G401.6 (cell line): Measurements from ENCODE around the gene CTSV.
"Not testable (repeated sequence)": the region's sequence is repeated elsewhere in the genome, so short reads cannot be mapped to it uniquely, and the experiment has no call there.

Source experiments
- FAIRE-seq: peaks from 2 replicates; lab custom pipeline; 2012; peaks lifted over from hg19 to GRCh38; lab: Jason Lieb, UNC

The CTSV gene

DNA sequence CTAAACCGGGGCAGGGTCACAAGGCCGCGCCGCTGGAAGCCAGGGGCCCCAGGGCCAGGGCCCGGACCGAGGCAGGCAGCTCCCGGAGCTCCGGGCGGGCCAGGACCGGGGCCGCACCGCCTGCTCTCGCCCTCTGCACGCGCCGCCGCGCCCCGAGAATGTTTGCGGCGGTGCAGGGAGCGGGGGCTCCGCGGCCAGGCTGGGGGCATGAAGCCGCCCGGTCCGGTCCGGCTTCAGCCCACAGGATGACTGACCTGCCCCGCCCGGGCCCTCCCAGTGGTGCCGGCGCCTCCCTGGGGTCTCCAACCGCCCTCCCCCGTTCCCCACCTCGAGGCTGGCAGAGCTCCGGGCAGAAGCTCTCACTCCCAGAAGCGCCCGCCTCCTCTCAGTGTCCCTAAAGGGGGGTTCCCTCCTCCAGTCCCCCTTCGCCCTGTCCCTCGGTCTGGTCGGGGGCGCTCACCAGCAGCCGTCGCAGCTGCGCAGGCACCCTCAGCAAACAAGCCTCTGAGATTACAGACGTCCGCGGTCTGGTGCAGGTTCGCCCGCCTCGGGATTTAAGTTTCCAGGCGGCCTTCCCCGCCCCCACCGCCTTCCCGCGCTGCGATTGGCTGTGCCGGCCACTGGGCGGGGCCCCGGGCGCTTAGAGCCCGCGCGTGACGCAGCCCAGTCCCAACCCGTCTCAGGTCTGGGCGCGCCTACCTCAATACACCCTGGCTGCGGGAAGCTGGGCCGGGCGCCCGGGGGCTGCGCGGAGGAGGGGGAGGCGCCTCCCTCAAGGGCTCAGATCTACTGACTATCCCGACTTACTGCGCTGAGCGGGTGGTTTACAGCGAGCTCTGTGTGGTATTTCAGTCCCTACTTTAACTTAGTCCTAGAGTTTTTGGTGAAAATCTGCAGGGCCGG, at the start of gene CTSV:
CTSV (minus strand) TSS at position 532 of the 903 bp plus-strand sequence. CDS start 1,099 bp downstream, outside the sequence.
- peak; percentile 95 for FAIRE-seq

DNA sequence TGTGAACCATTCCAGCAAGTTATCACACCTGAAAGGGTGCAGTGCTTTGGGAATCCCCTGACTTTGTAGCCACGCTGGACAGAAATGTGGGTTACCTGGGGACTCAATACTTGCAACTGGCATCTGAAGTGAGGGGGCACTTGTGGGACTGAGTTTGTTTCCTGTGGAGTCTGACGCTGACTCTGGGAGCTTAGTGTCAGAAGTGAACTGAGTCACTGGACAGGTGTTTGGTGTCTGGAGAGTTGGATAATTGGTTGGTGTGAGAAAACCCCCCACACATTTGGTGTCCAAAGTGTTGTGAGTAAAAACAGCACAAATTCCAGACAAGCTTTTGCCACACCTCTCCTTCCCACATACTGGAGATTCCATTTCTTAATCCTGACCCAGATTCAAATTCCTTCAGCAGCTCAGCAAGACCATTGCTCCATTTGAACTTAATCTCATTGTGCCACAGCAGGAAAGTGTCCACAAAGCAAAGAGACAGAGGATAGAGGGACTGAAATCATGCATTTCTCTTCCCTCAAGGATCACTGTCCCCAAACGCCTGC, 48.8 kb upstream of the CTSV start:
- FAIRE-seq: peak; percentile 89

DNA sequence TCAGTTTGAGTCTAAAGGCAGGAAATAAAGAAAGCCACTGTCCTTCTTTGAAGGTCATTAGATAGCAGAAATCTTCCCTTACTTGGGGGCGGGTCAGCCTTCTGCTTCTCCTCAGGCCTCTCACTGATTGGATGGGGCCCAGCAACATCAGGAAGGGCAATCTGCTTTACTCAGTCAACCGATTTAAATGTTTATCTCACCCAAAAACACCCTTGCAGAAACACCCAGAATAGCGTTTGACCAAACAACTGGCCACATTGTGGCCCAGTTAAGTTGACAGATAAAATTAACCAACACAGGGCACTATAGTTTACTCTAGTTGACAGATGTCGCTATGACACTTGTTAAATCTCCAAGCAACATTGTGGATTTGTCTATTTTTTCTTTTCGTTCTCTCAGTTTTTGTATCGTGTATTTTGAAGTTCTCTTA, 45.6 kb upstream of the CTSV start:
- peak; percentile 6 for FAIRE-seq

DNA sequence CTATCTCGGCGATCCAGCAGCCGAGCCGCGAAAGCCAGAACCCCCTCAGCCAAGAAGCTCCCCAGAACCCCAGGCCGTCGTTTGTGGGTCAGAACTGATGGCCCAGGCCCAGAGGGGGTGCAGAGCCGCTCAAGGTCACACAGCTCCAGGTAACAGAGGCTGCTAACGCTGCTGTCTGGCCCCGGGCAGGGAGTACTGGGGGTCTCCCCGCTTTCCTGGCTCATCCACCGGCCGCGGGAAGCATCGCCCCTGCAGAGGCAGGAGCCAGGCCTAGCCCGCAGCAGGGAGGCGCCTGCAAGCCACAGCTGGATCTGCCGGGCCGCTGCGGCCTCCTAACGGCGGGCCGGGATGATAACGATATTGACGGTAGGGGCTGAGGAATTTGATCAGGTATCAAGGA, 39.4 kb upstream of the CTSV start:
- no peak for FAIRE-seq

DNA sequence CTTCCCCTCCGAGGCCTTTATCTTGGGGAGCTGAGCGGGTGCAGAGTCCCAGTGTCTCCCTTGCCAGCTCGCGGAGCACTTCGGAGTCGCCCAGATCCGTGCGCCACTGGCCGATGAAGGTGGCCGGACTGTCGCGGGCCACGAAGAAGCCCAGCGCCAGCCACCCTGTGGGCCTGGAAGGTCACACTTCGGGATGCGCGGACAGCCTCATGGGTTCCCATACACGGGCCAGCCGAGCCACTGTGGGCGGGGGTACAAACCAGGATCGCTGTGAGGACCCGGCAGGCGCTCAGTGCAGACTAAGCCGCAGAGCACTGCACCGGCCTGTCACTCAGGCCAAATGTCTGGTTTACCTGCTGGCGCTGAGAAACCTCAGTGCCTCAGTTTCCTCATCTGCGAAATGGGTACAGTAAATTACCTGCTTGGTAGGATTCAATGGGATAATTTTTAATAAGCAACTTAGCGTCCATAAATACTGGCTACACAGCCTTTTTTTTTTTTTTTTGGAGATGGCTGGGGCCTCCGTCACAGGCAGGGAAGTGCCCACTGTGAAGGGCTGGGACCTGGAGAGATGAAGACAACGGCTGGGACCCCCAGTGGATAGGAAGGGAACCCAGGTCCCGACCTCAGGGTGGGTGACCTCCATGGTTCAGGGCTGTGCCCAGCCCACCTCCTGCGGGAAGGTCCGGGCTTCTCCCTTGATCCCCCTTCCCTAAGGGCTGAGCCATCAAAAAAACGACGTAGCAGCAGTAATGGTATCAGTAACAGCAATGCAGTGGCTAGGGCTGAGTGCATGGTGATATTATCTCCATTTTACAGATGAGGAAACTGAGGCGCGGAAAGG, 38.7 kb upstream of the CTSV start:
- no peak for FAIRE-seq

DNA sequence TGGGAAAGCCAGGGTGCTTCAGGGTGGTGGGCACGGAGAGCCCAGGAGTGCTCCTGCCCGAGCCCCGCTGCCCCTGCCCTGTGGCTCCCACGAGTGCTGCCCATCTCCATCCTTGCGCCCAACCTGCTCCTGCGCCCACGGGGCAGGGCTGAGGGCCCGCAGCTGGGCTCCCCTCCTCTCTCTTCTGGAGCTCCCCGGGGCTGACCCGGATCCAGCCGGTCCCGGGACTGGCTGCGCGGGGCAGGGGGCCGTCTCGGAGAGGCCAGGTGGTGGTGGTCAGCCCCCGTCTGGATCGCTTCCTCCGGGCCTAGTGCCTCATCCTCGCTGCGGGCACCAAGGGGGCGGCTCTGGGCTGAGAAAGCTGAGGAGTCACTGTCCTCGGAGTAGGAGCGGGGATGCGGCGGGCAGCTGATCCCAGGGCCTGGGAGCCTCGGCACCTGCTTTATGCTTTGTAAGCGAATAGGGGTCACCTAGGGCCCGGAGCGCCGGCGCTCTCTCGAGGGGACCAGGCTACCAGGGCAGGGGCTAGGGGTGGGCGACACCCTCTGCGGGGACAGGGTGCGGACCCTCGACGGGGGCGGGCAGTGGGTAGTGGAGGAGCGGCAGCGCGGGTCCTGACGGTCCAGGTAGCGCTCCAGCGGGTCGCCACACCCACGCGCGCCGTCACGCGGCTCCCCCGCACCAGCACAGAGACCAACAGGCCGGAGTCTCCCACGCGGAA, 37.9 kb upstream of the CTSV start:
- FAIRE-seq: not testable (repeated sequence)

DNA sequence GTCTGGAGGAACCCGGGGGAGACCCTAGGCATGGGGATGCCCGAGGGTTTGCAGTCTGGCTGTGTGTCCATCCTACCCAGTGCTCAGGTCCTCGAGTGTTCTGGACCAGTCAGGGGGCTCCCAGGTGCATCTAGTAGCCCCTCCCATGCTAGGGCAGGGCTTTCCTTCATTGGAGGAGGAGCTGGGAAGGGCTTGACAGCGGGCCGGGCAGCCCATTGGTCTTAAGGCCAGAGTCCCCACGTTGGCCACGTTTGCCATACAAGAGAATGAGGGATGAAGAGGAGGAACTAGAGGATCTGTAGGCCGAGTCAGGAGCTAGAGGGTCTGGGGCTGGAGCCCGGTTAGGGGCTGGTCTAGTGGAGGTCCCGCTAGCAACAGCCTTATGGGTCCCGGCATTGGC, 37.3 kb upstream of the CTSV start:
- no peak for FAIRE-seq

DNA sequence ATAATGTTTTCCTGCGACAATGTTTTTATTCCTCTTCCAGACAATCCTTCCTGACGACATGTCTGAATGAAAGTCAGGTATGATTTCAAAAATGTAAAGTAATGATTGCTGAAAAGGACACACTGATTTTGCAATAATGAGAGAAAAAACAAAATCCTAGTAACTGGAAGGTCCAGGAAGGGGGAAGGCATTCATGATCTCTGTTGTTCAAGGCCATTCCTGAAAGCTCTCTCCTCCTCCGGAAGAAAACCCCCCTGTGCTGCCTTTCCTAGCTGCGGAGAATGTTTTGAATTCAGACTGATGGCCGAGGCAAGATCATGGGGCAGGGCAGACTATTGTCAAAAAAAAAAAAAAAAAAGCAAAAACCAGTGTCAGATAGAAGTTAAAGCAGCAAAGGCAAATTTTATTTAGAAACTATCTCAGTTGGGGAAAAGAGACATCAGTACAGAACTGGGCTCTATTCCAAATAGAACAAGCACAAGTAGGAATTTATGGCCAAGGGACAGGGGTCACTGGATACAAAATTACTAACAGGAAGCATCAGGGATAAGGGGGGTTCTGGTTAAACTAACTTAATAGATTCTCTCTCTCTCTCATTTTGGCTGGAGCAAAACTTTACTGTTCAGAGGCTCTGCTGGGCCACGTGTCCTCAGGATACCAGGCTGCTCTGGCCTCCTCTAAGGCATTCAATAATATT, 36.5 kb upstream of the CTSV start:
- no peak for FAIRE-seq

DNA sequence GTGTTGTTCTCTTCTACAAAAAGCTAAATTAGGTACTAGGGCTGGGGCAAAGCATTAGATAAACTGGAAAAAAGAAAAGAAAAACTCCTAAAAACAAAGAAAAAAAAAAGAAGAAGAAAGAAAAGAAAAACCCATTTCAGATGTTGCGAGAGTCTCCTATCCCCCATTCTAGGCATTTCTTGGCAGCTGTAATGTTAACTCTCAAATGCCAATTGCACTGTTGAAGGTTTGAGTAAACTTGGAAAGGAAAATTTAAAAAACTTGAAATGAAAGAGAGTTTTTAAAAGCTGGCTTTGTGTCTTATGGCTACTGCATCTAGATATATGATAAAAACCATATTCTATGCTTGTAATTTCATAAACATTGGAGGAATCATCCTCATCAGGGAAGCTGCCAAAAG, 34.6 kb upstream of the CTSV start:
- no peak for FAIRE-seq

DNA sequence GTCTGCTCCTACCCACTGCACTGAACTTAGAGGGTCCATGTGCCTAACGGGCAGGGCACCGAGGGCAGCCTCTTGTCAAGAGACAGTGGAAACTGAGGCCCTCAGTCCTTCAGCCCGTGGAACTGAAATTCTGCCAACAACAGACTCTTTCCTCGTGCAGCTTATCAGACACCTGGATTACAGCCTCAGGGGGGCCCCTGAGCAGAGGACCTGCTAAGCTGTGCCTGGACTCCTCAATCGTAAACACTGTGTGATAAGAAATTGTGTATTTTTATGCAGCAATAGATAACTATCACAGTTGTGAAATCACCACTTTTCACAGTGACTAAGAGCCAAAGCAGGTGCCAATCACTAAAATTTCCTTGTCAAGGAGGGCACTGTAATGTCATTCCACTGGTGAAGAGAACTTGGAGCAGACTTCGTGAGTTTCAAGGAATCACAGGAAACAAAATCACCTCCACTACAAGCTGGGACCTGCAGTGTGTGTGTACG, 33.4 kb upstream of the CTSV start:
- FAIRE-seq: no peak

DNA sequence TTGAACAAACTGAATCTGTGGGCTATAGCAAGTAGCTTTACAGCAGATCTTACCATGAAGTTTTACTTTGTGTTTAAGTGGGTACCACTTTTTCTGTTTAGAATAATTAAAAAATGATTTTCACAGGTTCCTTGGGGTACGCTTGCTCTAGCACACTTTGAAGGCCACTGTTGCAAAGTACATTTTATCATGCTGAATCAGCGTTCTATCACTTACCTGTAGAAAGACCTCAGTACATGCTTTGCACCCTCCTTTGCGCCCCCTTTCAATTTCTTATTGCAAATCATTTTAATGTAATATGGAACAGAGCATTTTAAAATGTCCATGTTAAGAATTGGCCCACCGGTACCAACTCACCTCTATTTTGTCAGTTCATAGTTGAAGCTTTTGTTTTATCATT, 31.4 kb upstream of the CTSV start:
- not testable (repeated sequence) for FAIRE-seq

DNA sequence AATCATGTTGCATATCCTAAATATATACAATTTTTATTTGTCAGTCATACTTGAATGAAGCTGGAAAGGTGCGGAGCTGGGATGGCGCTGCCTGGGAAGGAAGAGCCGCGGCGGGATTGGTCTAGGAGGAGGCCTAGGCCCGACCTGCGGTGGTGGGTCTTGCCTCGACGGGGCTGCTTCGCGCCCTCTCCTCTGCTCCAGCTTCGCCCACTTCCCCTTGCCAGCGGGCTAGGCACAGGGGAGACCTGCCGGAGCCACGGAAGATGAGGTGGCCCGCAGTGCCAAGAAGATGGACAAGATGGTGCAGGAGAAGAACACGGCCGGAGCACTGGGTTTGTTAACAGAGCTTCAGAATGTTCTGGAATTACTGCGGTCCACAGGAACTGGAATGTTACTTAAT, 28.5 kb upstream of the CTSV start:
- no peak for FAIRE-seq

DNA sequence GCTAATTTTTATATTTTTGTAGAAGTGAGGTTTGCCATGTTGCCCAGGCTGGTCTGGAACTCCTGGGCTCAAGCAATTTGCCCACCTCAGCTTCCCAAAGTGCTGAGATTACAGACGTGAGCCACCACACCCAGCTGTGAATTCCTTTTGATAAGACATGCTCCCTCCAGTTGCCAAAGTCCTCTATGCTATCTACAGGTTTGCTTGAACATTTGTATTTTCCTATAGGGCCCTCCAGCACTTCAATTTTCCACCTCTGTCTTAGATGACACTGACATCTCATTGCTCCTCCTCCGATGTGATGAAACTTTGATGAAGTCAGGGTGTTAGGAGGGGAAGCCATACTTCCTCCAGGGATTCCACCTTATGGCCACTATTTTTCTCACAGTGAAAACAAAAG, 25.2 kb upstream of the CTSV start:
- no peak for FAIRE-seq

DNA sequence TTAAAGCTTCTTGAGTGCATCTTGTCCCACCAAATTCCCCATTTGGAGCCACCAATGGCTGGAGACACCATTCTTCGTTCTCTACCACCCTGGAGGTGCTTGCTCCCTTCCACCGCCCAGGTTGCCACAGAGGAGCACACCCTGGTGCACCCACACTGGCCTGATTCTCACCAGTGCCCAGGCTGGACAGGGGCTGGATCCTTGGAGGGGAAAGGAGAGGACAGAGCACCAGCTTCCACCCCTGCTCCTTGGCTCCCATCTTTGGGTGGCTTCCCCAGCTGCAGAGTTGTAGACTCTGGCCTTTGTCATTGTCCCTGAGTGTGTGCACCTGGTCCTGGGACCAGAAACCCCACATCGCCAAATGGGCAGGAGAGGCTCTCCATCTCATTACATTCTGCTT, 21.9 kb upstream of the CTSV start:
- no peak for FAIRE-seq

DNA sequence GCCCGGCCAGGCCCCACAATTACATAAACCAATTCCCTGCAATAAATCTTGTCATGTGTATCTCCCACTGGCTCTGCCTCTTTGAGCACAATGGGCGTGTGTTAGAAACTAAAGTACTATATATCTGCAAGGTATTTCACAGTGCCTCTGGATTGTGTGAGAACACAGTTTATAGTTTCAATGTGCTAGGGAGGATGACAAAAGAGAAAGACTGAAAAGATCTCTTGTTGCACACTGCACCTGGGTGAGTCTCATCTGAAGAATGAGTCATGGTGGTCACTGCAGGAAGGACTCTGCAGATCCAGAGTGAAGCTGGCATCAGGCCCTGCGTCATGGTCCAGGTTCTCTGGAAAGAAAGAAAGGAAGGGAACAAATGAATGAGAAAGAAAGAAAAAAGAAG, 20.7 kb upstream of the CTSV start:
- no peak for FAIRE-seq

DNA sequence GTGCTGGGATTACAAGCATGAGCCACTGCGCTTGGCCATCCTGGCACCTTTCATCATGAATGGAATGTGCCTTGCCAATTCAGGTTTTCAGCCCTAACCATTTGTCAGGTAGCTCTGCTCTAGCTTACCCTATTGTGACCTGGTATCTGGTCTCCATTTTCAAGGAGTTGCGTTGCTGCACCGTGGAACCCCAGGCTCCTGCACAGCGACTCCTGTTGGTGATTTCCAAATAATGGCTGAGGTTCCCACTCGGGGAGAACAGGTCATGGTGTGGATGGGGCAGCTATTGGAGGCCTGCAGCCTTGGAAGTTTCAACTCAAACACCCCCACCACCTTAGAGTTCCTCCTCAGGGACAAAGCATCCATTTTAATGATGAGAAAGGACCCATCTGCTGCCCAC, 18.7 kb upstream of the CTSV start:
- no peak for FAIRE-seq

DNA sequence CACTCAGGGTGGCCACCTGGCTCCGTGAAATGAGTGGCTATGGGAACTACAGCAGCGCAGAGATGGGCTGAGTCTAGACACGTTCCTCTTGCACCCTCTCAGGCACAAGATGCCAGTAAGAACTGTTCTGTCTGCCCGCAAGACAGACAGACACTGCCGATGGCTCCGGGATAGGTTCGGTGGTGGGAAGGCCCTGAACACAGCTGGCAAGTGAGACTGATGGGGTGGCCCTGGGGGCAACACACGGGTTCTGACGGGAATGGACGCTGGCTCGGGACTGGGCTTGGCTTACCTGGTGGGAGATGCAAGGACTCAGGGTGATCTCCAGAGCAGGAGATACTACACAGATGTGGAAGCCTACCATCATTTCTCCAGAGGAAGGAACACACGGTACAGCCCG, 16.9 kb upstream of the CTSV start:
- FAIRE-seq: not testable (repeated sequence)

DNA sequence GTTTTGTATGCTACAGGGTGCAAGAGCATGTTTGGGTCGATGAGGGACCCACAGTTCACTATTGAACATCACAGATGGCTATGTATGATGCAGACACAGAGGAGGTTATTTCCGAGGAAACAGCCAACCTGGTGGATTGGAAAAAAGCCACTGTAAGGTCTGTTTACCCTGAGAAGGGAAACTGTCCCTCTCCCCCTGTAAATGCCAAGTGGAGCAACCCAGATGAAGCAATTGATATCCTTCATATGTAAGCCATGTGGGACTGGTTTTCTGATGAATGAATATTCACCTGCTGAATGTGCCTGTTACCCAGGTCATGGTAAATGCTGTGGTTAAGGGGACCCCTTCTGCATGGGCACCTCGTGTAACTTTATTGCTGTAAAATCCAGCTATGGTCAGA, 14.8 kb upstream of the CTSV start:
- FAIRE-seq: no peak

DNA sequence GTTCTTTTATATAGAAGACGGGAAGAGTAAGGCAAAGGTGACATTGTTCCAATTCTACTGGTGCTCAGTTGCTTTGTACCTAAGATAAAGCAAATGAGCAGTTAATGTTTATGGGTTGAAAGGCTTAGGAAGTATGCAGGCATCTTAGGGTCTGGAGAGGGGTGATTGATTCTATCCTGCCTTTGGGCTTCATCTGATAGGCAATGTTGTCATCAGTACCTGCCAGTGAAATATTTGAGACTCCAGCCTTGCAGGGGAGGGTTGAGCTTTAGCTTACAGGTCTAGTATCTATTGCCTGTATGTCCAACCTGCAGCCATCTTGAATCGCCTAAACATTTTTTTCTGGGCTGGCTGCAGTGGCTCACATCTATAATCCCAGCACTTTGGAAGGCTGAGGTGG, 13.8 kb upstream of the CTSV start:
- FAIRE-seq: no peak

DNA sequence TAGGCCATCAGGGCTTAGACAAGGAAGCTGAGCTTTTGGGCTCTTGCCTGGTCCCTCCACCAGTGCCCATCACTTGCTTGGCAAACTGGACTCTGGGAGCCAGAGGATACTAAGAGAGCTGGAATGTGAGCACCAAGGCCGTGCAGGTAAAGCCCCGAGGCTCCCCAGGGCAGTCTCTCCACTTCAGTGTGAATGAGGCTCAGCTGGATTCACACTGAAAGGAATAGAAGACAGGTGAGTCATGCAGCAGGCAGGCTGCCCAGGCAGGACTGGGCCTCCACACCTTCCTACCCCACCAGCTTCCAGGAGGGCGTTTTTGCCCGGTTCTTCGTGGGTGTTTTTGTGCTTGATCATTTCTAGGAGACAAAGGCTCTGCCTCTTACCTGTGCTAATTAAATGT, 7.3 kb upstream of the CTSV start:
- FAIRE-seq: no peak

DNA sequence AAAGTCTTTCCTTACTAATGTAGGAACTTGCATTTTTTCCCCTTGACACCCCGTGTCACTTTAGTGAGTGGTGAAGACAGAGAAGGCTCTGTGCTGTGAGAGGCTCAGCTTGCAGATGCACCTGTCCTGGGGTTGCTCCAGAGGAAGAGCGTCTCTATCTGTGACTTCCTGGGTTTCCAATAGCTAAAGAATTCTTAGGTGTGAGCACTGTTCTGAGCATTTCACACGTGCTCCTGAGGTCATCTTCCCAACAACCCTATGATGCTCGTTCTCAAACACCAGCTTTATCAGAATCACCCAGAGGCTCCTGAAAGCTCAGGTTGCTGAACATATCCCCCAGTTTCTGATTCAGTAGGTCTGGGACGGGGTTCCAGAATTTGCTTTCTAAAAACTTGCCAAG, 6.4 kb upstream of the CTSV start:
- no peak for FAIRE-seq

DNA sequence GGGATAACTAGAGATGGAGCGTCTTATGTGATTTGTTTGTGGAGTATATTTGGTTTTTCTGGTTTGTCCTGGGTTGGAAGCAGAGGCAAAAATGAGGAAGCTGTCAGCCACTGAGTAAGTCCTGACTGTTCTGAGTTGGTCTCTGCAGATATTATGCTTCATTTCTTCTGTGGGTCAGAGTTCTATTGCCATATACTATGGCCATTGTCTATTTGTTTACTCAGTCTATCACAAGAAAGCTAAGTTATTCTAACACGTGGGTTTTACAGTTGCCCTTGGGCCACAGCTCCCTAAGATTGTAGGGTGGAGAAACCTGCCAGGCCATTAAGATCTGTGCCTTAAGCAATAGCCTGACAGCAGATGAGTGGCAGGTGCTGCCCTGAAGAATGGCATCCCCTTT, 3.0 kb upstream of the CTSV start:
- no peak for FAIRE-seq
